Measurements from ENCODE around the gene MYDGF. TPM values are rescaled to one million over a fixed set of nuclear protein-coding genes. Genes with fewer than 3 reads are reported as not detected.

The MYDGF gene
- total RNA-seq, 1 donor from 2014 or later, result 23.4 TPM

- TF ChIP-seq EZH2phosphoT487 (IDR thresholded peaks at IDR 0.05) (no peak), EZH2 (IDR thresholded peaks at IDR 0.05) (no peak), CTCF (IDR thresholded peaks at IDR 0.05) (no peak)
- H3K4me1 ChIP-seq, result no peaks in the 10 kb centered on the region
- no peaks in the 10 kb centered on the region for H3K27me3 Mint-ChIP-seq (ENCODE audit: insufficient read depth, low read depth)
- no peaks in the 10 kb centered on the region for H3K4me1 Mint-ChIP-seq
- H3K9me3 ChIP-seq (ENCODE audit: low read depth), result no peaks in the 10 kb centered on the region
- H2AFZ ChIP-seq (replicated peaks), result no peak overlapping the region
- H3K27ac Mint-ChIP-seq, result no peak overlapping the region
- H3K4me3 ChIP-seq, result no peak overlapping the region
- no peak overlapping the region for H3K9ac ChIP-seq
- peaks cover 11% of the 10 kb centered on the region for H3K36me3 Mint-ChIP-seq
- no peak for DNase-seq (ENCODE audit: low spot score)
- no peak overlapping the region for H3K4me2 ChIP-seq
- H3K79me2 ChIP-seq (ENCODE audit: low read depth), result no peaks in the 10 kb centered on the region
- no peaks in the 10 kb centered on the region for H3K9me3 Mint-ChIP-seq
- H3K27me3 ChIP-seq, result no peaks in the 10 kb centered on the region
- H3K4me3 Mint-ChIP-seq, result no peak overlapping the region
- H3K36me3 ChIP-seq, result no peaks in the 10 kb centered on the region
- no peaks in the 10 kb centered on the region for H4K20me1 ChIP-seq (ENCODE audit: low read depth)
- H3F3A ChIP-seq (ENCODE audit: low read depth), result no peaks in the 10 kb centered on the region
- no peak overlapping the region for H3K27ac ChIP-seq
Observed at GRCh38 chr19:4702764-4703163, 32.6 kb upstream of the MYDGF start.

- no peak overlapping the region for H3K4me3 Mint-ChIP-seq
- Histone ChIP-seq H3F3A (ENCODE audit: low read depth) (no peaks in the 10 kb centered on the region), H3K36me3 (no peaks in the 10 kb centered on the region), H3K27me3 (no peaks in the 10 kb centered on the region), H3K4me1 (no peaks in the 10 kb centered on the region), H3K4me3 (no peak overlapping the region), H2AFZ (replicated peaks) (no peak overlapping the region), H3K9me3 (ENCODE audit: low read depth) (no peaks in the 10 kb centered on the region), H3K4me2 (no peak overlapping the region), H3K9ac (no peak overlapping the region), H3K79me2 (ENCODE audit: low read depth) (no peaks in the 10 kb centered on the region), H4K20me1 (ENCODE audit: low read depth) (no peaks in the 10 kb centered on the region), H3K27ac (no peak overlapping the region)
- TF ChIP-seq CTCF (IDR thresholded peaks at IDR 0.05) (no peak), EZH2 (IDR thresholded peaks at IDR 0.05) (no peak), EZH2phosphoT487 (IDR thresholded peaks at IDR 0.05) (no peak)
- no peaks in the 10 kb centered on the region for H3K9me3 Mint-ChIP-seq
- H3K36me3 Mint-ChIP-seq, result peaks cover 11% of the 10 kb centered on the region
- H3K27me3 Mint-ChIP-seq (ENCODE audit: insufficient read depth, low read depth), result no peaks in the 10 kb centered on the region
- no peak overlapping the region for H3K27ac Mint-ChIP-seq
- DNase-seq (ENCODE audit: low spot score), result no peak
- no peaks in the 10 kb centered on the region for H3K4me1 Mint-ChIP-seq
Observed at GRCh38 chr19:4701557-4701956, 31.4 kb upstream of the MYDGF start.

GRCh38 chr19:4700693-4700970, 30.5 kb upstream of the MYDGF start:
- no peak overlapping the region for H3K9ac ChIP-seq
- Mint-ChIP-seq H3K9me3 (no peaks in the 10 kb centered on the region), H3K27ac (no peak overlapping the region), H3K27me3 (ENCODE audit: insufficient read depth, low read depth) (no peaks in the 10 kb centered on the region), H3K4me3 (no peak overlapping the region), H3K4me1 (no peaks in the 10 kb centered on the region), H3K36me3 (peaks cover 11% of the 10 kb centered on the region)
- H3K4me3 ChIP-seq, result no peak overlapping the region
- H3F3A ChIP-seq (ENCODE audit: low read depth), result no peaks in the 10 kb centered on the region
- H4K20me1 ChIP-seq (ENCODE audit: low read depth), result no peaks in the 10 kb centered on the region
- no peaks in the 10 kb centered on the region for H3K79me2 ChIP-seq (ENCODE audit: low read depth)
- no peak overlapping the region for H3K27ac ChIP-seq
- H3K9me3 ChIP-seq (ENCODE audit: low read depth), result no peaks in the 10 kb centered on the region
- no peak for TF ChIP-seq EZH2phosphoT487 (IDR thresholded peaks at IDR 0.05)
- no peak for TF ChIP-seq CTCF (IDR thresholded peaks at IDR 0.05)
- TF ChIP-seq EZH2 (IDR thresholded peaks at IDR 0.05), result no peak
- DNase-seq (ENCODE audit: low spot score), result no peak
- H3K4me2 ChIP-seq, result no peak overlapping the region
- H3K4me1 ChIP-seq, result no peaks in the 10 kb centered on the region
- H3K36me3 ChIP-seq, result no peaks in the 10 kb centered on the region
- H2AFZ ChIP-seq (replicated peaks), result no peak overlapping the region
- H3K27me3 ChIP-seq, result no peaks in the 10 kb centered on the region
